ENCODE measurements around the gene GNAL.

GRCh38 chr18:11676867-11677266 lies 12.2 kb upstream of the GNAL start:
- no peak for TF ChIP-seq CTCF (IDR thresholded peaks at IDR 0.05; ENCODE audit: borderline replicate concordance, extremely low read depth, low read length, poor library complexity, severe bottlenecking)
- no peak for TF ChIP-seq EZH2 (IDR thresholded peaks at IDR 0.05; ENCODE audit: borderline replicate concordance, low read depth, low read length, severe bottlenecking)

Data from DND-41 (cell line).